ENCODE measurements around the gene TEC. TPM values are rescaled to one million over a fixed set of nuclear protein-coding genes. Genes with fewer than 3 reads are reported as not detected.

The TEC gene
- total RNA-seq, 1 experiment from 2014 or later, result 1.2 TPM

DNA sequence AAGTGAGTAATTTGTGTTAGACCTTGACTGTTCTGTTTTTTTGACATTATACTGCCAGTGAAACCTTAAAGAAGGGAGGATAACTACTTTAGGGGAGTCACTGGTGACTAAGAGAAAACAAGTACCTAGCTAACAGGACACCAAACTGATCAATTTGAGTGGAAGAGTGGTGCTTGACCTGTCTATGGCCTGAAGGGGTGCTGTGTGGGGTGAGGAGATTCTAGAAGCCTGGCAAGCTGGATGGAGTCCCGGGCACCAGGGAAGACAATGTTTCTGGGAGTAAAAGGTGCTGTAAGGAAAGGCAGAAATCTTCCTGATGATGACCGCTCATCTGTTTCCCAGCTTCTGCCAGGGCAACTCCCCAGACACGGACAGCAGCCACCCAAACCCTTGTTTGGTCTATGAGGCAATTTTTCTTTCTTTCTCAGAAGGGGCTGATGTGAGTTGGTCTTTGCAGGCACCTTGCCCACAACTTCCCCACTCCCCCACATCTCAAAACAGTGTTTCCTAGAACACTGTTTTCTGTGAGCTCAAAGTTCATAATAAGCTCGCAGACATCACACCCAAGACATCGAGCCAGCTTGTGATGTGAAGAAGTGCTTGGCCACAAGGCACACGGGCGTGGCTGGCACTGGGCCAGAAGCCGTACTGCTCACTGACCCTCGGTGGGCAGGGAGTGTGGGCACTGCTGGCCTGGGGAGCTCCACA, 140.2 kb downstream of the TEC start:
- Histone ChIP-seq H3K4me3 (ENCODE audit: insufficient read depth, low read depth, low read length) (no peak overlapping the region), H3K27me3 (ENCODE audit: control insufficient read depth, insufficient read depth, low read length) (no peaks in the 10 kb centered on the region), H3K36me3 (replicated peaks; ENCODE audit: control insufficient read depth, insufficient read depth, low read length) (no peaks in the 10 kb centered on the region)
- DNase-seq, result peak; percentile 22

DNA sequence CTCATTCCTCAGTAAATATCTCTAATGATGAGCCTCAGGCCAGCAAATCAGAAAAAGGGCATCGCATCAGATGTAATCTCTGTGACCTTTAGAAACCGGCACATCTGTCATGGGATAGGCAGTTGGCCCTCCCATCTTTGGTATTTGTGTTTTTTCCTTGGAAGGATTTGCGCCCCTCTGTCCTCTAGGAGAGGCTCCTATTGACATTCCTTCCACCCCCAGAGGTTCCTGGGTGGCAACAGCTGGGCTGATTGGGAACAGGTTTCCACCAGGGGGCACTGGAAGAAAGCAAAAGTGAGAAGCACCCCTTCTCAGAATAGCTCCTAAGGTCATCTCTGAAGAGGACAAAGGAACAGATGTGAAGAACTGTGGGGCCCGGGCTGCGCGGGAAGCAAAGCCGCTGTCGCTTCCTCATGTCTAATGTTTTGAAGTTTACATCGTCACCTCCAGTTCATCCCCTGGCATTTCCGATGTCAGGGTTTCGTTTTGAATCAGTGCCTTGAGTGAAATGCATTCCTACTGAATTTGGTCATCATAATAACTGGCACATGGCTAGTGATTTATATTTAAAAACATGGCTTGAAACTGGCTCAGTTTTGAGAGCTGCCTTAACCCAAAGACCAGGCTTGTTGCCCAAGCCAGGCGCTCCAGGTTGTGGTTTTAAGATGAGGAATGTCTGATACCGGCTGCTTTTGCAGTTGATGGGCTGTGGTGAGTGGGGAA, 141.8 kb downstream of the TEC start:
- DNase-seq, result peak; percentile 68
- Histone ChIP-seq H3K27me3 (ENCODE audit: control insufficient read depth, insufficient read depth, low read length) (no peaks in the 10 kb centered on the region), H3K36me3 (replicated peaks; ENCODE audit: control insufficient read depth, insufficient read depth, low read length) (no peaks in the 10 kb centered on the region), H3K4me3 (ENCODE audit: insufficient read depth, low read depth, low read length) (no peak overlapping the region)

DNA sequence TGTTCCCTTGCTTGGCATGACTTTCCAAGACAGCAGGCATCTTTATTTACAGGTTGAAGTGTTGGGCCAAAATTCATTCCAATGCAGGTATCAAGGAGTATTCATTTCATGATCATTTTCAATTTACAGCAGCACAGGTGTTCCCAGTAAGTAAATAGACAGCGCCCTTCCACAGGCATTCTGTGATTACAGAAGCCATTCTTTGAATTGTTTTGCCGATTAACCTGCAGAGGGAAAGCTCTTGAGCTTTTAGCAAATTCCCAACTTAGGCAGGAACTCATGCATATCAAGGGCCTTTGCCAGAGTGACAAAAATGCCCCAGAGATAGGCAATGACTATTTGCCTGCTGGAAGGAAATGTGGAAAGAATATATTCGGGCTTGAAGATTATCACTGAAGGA, 142.4 kb downstream of the TEC start:
- Histone ChIP-seq H3K27me3 (ENCODE audit: control insufficient read depth, insufficient read depth, low read length) (no peaks in the 10 kb centered on the region), H3K36me3 (replicated peaks; ENCODE audit: control insufficient read depth, insufficient read depth, low read length) (no peaks in the 10 kb centered on the region), H3K4me3 (ENCODE audit: insufficient read depth, low read depth, low read length) (no peak overlapping the region)
- peak; percentile 10 for DNase-seq

DNA sequence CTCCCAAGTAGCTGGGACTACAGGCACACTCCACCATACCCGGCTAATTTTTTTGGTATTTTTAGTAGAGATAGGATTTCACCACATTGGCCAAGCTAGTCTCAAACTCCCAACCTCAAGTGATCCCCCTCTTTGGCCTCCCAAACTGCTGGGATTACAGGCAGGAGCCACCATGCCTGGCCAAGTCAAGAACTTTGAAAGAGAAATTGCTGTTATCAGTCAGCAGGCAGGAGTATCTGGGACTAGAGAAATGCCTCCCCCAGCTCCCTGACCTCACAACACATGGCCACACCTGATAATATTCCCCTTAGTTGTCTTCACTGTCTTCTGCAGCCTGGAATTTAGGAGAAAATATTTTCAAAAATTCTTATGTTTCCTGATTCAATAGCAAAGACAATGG, 143.0 kb downstream of the TEC start:
- no peak overlapping the region for H3K4me3 ChIP-seq (ENCODE audit: insufficient read depth, low read depth, low read length)
- DNase-seq, result no peak
- no peaks in the 10 kb centered on the region for H3K36me3 ChIP-seq (replicated peaks; ENCODE audit: control insufficient read depth, insufficient read depth, low read length)
- no peaks in the 10 kb centered on the region for H3K27me3 ChIP-seq (ENCODE audit: control insufficient read depth, insufficient read depth, low read length)

DNA sequence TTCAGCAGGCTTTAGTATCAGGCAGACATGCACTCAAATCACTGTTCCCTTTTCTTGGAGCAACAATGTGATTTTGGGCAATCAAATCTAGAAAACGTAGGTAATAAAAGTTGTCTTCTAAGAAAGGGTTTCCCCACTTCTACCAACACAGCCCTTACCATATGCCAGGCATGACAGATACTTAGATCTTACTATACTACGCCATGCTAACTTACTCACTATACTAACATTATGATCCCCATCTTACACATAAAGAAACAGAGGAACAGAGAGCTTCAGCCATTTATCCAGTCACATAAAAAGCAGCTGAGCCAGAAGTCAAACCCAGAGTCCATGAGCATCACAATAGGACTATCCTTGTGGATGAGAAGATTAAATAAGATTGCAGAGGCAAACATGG, 144.8 kb downstream of the TEC start:
- Histone ChIP-seq H3K27me3 (ENCODE audit: control insufficient read depth, insufficient read depth, low read length) (no peaks in the 10 kb centered on the region), H3K36me3 (replicated peaks; ENCODE audit: control insufficient read depth, insufficient read depth, low read length) (no peaks in the 10 kb centered on the region), H3K4me3 (ENCODE audit: insufficient read depth, low read depth, low read length) (no peak overlapping the region)
- no peak for DNase-seq

DNA sequence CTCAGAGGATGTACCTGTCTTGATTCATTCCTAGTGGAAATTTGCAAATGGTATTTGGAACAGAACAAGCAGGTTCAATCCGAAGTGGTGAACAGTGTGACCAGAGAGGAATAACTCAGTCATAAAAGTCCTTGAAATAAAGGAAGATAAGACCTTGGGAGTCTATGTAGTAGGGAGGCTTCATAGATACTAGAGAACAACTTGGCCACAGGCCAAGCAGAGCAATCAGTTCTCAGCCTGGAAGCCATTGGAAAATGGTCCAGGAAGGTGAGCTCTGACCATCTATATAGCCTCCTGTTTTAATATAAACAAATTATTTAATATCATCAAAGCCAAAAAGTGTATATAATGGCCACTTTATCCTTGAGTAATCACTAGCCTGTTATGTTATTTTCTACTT, 146.9 kb downstream of the TEC start:
- Histone ChIP-seq H3K36me3 (replicated peaks; ENCODE audit: control insufficient read depth, insufficient read depth, low read length) (no peaks in the 10 kb centered on the region), H3K4me3 (ENCODE audit: insufficient read depth, low read depth, low read length) (no peak overlapping the region), H3K27me3 (ENCODE audit: control insufficient read depth, insufficient read depth, low read length) (no peaks in the 10 kb centered on the region)
- no peak for DNase-seq

DNA sequence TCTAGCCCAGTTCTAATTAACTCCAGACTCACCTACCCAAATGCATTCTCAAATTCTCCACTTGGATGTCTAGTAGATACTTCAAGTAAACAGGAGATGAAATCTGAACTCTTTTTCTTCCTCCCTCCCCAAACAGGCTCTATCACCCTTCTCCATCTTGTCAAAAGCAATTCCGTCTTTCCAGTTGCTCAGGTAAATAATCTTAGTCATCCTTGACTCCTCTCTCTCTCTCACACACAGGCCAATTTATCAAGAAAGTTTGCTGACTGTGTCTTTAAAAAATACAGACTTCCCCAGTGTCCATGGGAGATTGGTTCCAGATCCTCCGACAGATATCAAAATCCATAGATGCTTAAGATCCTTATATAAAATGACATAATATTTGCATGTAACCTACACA, 148.5 kb downstream of the TEC start:
- Histone ChIP-seq H3K27me3 (ENCODE audit: control insufficient read depth, insufficient read depth, low read length) (no peaks in the 10 kb centered on the region), H3K4me3 (ENCODE audit: insufficient read depth, low read depth, low read length) (no peak overlapping the region), H3K36me3 (replicated peaks; ENCODE audit: control insufficient read depth, insufficient read depth, low read length) (no peaks in the 10 kb centered on the region)
- no peak for DNase-seq

DNA sequence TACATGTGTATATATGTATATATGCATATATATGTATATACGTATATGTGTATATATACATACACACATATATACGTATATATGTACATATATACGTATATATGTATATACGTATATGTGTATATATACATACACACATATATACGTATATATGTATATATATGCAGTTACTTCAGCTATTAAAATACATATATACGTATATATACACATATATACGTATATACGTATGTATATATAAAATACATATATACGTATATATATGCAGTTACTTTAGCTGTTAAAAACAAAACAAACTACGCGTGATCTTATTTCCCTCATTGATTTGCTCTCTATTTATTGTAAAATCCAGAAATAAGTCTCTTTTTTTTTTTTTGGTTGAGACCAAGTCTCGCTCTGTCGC, 149.5 kb downstream of the TEC start:
- no peaks in the 10 kb centered on the region for H3K27me3 ChIP-seq (ENCODE audit: control insufficient read depth, insufficient read depth, low read length)
- no peak overlapping the region for H3K4me3 ChIP-seq (ENCODE audit: insufficient read depth, low read depth, low read length)
- no peaks in the 10 kb centered on the region for H3K36me3 ChIP-seq (replicated peaks; ENCODE audit: control insufficient read depth, insufficient read depth, low read length)
- DNase-seq, result no peak

DNA sequence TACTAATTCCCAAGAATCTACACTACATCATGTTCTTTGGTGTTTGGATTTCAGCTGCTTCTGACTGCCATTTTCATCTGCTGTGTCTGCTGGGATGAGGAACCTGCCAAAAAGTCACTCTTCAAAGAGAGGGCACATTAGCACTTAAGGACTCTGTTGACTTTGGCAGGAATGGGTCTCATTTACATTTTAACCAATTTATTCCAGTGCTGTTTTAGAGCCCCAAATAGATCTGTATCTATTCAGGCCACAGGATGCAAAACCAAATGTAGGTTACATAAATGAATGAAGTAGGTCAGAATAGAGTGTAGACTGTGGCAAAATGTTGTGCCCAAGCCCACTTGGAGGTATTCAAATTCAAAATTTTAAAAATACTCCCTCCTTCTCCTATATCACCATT, 150.0 kb downstream of the TEC start:
- no peaks in the 10 kb centered on the region for H3K27me3 ChIP-seq (ENCODE audit: control insufficient read depth, insufficient read depth, low read length)
- DNase-seq, result no peak
- H3K36me3 ChIP-seq (replicated peaks; ENCODE audit: control insufficient read depth, insufficient read depth, low read length), result no peaks in the 10 kb centered on the region
- H3K4me3 ChIP-seq (ENCODE audit: insufficient read depth, low read depth, low read length), result no peak overlapping the region

DNA sequence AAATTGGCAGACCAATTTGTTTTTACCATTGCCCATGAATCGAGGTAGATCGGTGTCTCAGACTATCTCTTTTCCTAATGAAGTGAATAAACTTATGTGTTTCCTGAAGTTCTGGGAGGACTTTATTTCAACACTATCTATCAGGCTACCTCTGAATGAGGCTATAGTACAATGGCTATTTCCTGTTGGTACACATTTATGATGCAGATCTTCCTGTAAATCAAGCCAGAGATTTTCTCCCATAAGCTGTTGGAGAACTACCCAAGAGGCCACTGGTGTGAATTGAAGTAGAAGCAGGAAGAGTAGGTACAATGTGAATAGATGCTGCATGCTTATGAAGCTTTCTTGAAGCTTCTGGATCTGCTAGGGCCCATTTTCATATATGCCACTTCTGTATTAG, 151.6 kb downstream of the TEC start:
- Histone ChIP-seq H3K4me3 (ENCODE audit: insufficient read depth, low read depth, low read length) (no peak overlapping the region), H3K27me3 (ENCODE audit: control insufficient read depth, insufficient read depth, low read length) (no peaks in the 10 kb centered on the region), H3K36me3 (replicated peaks; ENCODE audit: control insufficient read depth, insufficient read depth, low read length) (no peaks in the 10 kb centered on the region)
- no peak for DNase-seq

DNA sequence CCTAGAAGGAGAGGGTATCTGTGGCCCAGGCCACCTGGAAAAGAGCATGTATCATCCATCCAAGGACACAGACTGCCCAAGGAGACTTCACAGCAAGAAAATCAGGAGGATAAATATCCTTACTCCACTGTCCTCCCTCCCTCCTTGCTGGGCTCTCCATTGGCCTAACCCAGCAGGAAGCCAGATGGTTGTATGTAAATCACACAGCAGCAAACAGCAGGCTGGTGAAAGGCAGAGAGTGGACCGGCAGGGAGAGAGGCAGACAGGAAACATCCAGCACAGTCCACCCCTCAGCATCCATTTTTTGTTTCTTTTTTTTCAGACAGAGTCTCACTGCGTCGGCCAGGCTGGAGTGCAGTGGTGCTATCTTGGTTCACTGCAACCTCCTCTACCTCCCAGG, 153.1 kb downstream of the TEC start:
- no peaks in the 10 kb centered on the region for H3K27me3 ChIP-seq (ENCODE audit: control insufficient read depth, insufficient read depth, low read length)
- no peak for DNase-seq
- no peaks in the 10 kb centered on the region for H3K36me3 ChIP-seq (replicated peaks; ENCODE audit: control insufficient read depth, insufficient read depth, low read length)
- H3K4me3 ChIP-seq (ENCODE audit: insufficient read depth, low read depth, low read length), result no peak overlapping the region

DNA sequence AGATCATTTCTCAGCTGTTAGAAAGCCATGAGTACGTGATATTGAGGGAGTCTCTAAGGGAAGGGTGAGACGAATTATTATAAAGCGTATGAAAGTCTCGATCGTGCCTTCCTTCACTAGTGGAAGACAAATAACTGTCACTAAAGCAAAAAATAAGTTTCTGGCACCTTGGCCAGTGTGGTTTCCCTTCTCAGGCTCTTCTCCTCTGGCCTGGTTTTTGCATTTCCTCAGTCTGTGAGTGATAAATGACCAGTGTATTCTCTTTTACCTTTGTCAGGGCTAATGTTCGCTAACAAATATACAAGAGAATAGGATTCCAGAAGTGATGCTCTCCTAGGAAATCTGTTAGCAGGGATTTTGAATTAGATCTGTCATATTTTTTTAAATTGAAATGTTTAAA, 155.2 kb downstream of the TEC start:
- H3K27me3 ChIP-seq (ENCODE audit: control insufficient read depth, insufficient read depth, low read length), result no peaks in the 10 kb centered on the region
- DNase-seq, result no peak
- no peaks in the 10 kb centered on the region for H3K36me3 ChIP-seq (replicated peaks; ENCODE audit: control insufficient read depth, insufficient read depth, low read length)
- H3K4me3 ChIP-seq (ENCODE audit: insufficient read depth, low read depth, low read length), result no peak overlapping the region

DNA sequence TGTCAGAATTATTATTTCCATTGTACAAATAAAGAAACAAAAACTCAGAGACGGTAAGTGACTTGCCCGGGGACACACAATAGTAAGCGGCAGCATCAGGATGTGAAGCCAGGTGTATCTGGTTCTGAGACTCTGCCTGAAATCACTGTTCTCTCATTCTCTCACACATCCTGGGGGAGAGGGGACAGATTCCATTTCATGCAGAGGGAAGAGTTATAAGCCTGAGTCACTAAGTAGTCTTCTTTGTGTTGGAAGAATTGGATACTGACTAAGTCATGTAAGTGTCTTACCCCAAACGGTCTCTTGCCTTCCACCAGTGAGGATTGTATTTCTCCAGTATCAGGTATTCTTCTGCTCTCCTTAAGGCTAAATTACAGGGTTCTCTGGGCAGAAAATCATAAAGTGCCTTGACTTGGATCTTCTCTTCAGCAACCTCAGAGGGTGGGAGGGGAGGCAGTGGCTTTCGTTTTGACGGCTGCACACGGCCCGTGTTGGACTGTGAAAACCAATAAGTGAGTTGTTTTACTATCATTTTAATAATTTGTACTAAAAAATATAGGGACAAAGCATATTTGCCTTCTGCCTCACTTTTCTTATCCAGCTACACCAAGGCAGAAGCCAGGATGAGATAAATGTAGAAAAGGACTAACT, 157.5 kb downstream of the TEC start:
- Histone ChIP-seq H3K27me3 (ENCODE audit: control insufficient read depth, insufficient read depth, low read length) (no peaks in the 10 kb centered on the region), H3K36me3 (replicated peaks; ENCODE audit: control insufficient read depth, insufficient read depth, low read length) (no peaks in the 10 kb centered on the region), H3K4me3 (ENCODE audit: insufficient read depth, low read depth, low read length) (no peak overlapping the region)
- no peak for DNase-seq

DNA sequence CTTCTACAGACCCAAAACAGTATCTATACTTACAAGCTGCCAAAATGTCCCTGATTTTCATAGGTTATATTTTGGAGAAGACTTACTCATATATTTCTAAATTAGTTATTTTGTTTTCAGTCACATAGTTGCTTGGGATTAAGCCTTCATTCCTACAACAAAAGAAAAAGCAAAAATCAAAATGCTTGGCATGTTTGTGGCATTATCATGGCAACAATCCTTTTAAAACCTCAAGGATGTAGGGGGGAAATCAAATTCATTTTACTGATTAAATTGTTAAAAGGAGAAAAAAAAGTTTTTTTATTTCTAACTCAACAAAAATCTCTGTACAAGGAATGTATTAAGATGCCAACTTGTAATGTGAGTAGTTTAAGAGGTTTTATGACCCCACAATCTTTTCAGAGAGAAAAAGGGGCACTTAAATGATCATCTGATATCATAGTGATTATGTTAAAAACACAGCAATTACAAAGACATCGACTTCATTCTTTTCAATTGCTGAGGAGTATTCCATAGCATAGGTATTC, 159.1 kb downstream of the TEC start:
- DNase-seq, result no peak
- no peaks in the 10 kb centered on the region for H3K36me3 ChIP-seq (replicated peaks; ENCODE audit: control insufficient read depth, insufficient read depth, low read length)
- no peaks in the 10 kb centered on the region for H3K27me3 ChIP-seq (ENCODE audit: control insufficient read depth, insufficient read depth, low read length)
- H3K4me3 ChIP-seq (ENCODE audit: insufficient read depth, low read depth, low read length), result no peak overlapping the region
